Caco-2 (cell line): ENCODE data around the gene MYL4. TPM values are rescaled to one million over a fixed set of nuclear protein-coding genes. Genes with fewer than 3 reads are reported as not detected.
A peak's percentile ranks its signal among the peaks of the same experiment; 100 is the strongest.

Experiments used
- BruUV-seq: library from RNA; stranded (reverse); fragments of 400-500 nt; replicated peaks from 2 replicates; lab custom pipeline; 2021; lab: Mats Ljungman, UMichigan
- CTCF ChIA-PET: fragments of 300-600 bp; sonication (Branson Sonifier 250); formaldehyde crosslinking; loops from one replicate; lab custom pipeline; 2022; ENCODE audit warnings: antibody characterized with exemption; lab: Charles Lee
- POLR2A ChIA-PET: fragments of 300-600 bp; sonication (Branson Sonifier 250); formaldehyde crosslinking; loops from one replicate; lab custom pipeline; 2022; ENCODE audit warnings: antibody characterized with exemption; lab: Charles Lee
- DNase-seq, 2 experiments: peaks; one replicate each; pipeline versions ENCODE4 v3.0.0 to v3.0.0-alpha.2; 2020 to 2022
- H3K27me3 ChIP-seq: replicated peaks from 2 replicates; pipeline ENCODE4 v1.6.0; 2011; ENCODE audit warnings: low read length; ENCODE audit not compliant: control insufficient read depth, insufficient read depth
- H3K36me3 ChIP-seq: 2 replicates; pipeline ENCODE4 v1.5.1; 2011; ENCODE audit warnings: low read length; ENCODE audit not compliant: control insufficient read depth, insufficient read depth
- H3K4me1 ChIP-seq: fragments of 250-450 bp; sonication (Bioruptor Pico); 2 replicates; pipeline ENCODE4 v1.5.1; 2020; ENCODE audit warnings: mild to moderate bottlenecking
- H3K4me3 ChIP-seq: 2 replicates; pipeline ENCODE4 v1.5.1; 2011; ENCODE audit warnings: low read depth, mild to moderate bottlenecking, control low read depth, low read length
- H3K9me3 ChIP-seq: fragments of 250-450 bp; sonication (Bioruptor Pico); 2 replicates; pipeline ENCODE4 v1.5.1; 2020; ENCODE audit warnings: mild to moderate bottlenecking, moderate library complexity
- H3K27ac Mint-ChIP-seq: one replicate; pipeline ENCODE4 v1.8.0; 2022; ENCODE audit warnings: mixed read lengths; ENCODE audit not compliant: unreplicated experiment
- H3K27me3 Mint-ChIP-seq: one replicate; pipeline ENCODE4 v1.8.0; 2022; ENCODE audit warnings: mixed read lengths; ENCODE audit not compliant: insufficient read depth, unreplicated experiment
- H3K36me3 Mint-ChIP-seq: one replicate; pipeline ENCODE4 v1.8.0; 2022; ENCODE audit warnings: mild to moderate bottlenecking, mixed read lengths; ENCODE audit not compliant: insufficient read depth, unreplicated experiment
- H3K4me1 Mint-ChIP-seq: one replicate; pipeline ENCODE4 v1.8.0; 2022; ENCODE audit warnings: low read depth, mixed read lengths; ENCODE audit not compliant: unreplicated experiment
- H3K4me3 Mint-ChIP-seq: one replicate; pipeline ENCODE4 v1.8.0; 2022; ENCODE audit warnings: mild to moderate bottlenecking, moderate library complexity, mixed read lengths; ENCODE audit not compliant: unreplicated experiment
- H3K9me3 Mint-ChIP-seq: one replicate; pipeline ENCODE4 v1.8.0; 2022; ENCODE audit warnings: mixed read lengths; ENCODE audit not compliant: unreplicated experiment
- intact Hi-C: fragments of 100-400 bp; cut with micrococcal nuclease; formaldehyde crosslinking; loops from one replicate; pipeline ENCODE4 v1.10.0; 2022; ENCODE audit not compliant: unreplicated experiment
- total RNA-seq: library from RNA; stranded (reverse); gene quantifications from 2 replicates; pipeline ENCODE4 v1.2.3, GENCODE V29; 2022
- TF ChIP-seq, protein P1 (sequence below), 2 experiments: fragments of 200-600 bp in 1 of 2; IDR thresholded peaks; 1 replicate in 1 of 2; 2 replicates in 1 of 2; pipeline versions ENCODE4 v1.5.1 to v1.8.0; 2011 to 2022; ENCODE audit warnings: antibody characterized with exemption in 1 of 2, control low read depth in 1 of 2, inconsistent platforms in 1 of 2, low read depth in 1 of 2, low read length in 1 of 2, mild to moderate bottlenecking in 1 of 2, moderate library complexity in 1 of 2; ENCODE audit not compliant: insufficient read depth in 1 of 2, severe bottlenecking in 1 of 2, unreplicated experiment in 1 of 2

Gene MYL4
- total RNA-seq, 1 experiment from 2014 or later: not detected

- H3K27me3 ChIP-seq: no peaks in the 10 kb centered on the region
- Mint-ChIP-seq H3K4me1 (peaks cover 21% of the 10 kb centered on the region), H3K27me3 (no peaks in the 10 kb centered on the region), H3K4me3 (no peak overlapping the region), H3K9me3 (no peaks in the 10 kb centered on the region), H3K36me3 (peaks cover 12% of the 10 kb centered on the region), H3K27ac (no peak overlapping the region)
- no peak overlapping the region for H3K4me3 ChIP-seq
- ChIA-PET CTCF (no interaction called here), POLR2A (no interaction called here)
- TF ChIP-seq, protein P1, sequence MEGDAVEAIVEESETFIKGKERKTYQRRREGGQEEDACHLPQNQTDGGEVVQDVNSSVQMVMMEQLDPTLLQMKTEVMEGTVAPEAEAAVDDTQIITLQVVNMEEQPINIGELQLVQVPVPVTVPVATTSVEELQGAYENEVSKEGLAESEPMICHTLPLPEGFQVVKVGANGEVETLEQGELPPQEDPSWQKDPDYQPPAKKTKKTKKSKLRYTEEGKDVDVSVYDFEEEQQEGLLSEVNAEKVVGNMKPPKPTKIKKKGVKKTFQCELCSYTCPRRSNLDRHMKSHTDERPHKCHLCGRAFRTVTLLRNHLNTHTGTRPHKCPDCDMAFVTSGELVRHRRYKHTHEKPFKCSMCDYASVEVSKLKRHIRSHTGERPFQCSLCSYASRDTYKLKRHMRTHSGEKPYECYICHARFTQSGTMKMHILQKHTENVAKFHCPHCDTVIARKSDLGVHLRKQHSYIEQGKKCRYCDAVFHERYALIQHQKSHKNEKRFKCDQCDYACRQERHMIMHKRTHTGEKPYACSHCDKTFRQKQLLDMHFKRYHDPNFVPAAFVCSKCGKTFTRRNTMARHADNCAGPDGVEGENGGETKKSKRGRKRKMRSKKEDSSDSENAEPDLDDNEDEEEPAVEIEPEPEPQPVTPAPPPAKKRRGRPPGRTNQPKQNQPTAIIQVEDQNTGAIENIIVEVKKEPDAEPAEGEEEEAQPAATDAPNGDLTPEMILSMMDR (IDR thresholded peaks at IDR 0.05; ENCODE audit: insufficient read depth in 1 of 2, low read depth in 1 of 2, low read length in 1 of 2, severe bottlenecking in 1 of 2, unreplicated experiment in 1 of 2): no peak
- intact Hi-C loops: no loop called here
- H3K36me3 ChIP-seq: no peaks in the 10 kb centered on the region
- no peak for DNase-seq
- no TSS peak for BruUV-seq
- no peaks in the 10 kb centered on the region for H3K9me3 ChIP-seq
- peaks cover 11% of the 10 kb centered on the region; the same call in 1 of the 2 replicates for H3K4me1 ChIP-seq
Measured at GRCh38 chr17:47184681-47185080, 24.5 kb upstream of the MYL4 start.

DNA sequence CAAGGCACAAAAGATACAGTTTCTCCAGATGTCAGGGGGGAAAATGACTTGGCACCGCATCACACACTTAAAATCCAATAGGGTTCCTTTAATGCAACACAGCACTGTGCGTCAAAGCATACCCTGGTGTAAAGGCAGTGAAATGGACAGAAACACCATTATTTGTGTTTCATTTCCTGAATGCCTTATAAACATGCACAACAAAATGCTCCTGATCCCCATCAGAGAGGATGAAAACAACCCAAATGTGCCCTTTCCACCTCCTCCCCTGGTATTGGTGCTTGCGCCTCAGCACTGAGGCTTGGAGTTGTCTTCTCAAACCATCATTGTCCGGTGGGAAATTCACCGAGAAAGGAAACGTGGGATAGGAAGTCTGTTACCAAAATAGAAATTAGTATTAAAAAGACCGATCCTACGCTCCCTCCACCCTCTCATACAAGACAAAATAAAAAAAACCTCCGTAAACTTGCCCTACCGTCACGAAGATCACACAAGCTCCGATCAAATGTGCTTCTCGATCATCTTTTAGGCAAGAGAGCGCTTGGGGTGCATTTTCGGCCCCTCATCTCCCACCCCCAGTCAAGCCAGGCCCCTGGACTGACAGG lies 20.8 kb upstream of the MYL4 start:
- no peak for DNase-seq
- H3K9me3 ChIP-seq: no peaks in the 10 kb centered on the region
- Mint-ChIP-seq H3K27me3 (no peaks in the 10 kb centered on the region), H3K4me3 (peak overlapping the region; percentile 99), H3K36me3 (peaks cover 5% of the 10 kb centered on the region), H3K27ac (peak overlapping the region; percentile 96), H3K4me1 (peaks cover 27% of the 10 kb centered on the region), H3K9me3 (peaks cover 3% of the 10 kb centered on the region)
- ChIA-PET CTCF (no interaction called here), POLR2A (no interaction called here)
- H3K36me3 ChIP-seq: no peaks in the 10 kb centered on the region
- H3K4me3 ChIP-seq: peak overlapping the region; percentile 79
- BruUV-seq: TSS peak; percentile 60
- intact Hi-C loops: no loop called here
- TF ChIP-seq, protein P1 (IDR thresholded peaks at IDR 0.05; ENCODE audit: insufficient read depth in 1 of 2, low read depth in 1 of 2, low read length in 1 of 2, severe bottlenecking in 1 of 2, unreplicated experiment in 1 of 2): no peak
- H3K4me1 ChIP-seq: peaks cover 5% of the 10 kb centered on the region
- no peaks in the 10 kb centered on the region for H3K27me3 ChIP-seq

GRCh38 chr17:47188876-47189731 lies 20.0 kb upstream of the MYL4 start, which contains the start of gene CDC27:
TSS of gene CDC27 (minus strand) at chr17:47189295. CDS start at chr17:47189172, 123 bp downstream.
- Histone ChIP-seq H3K9me3 (no peaks in the 10 kb centered on the region), H3K4me1 (peaks cover 12% of the 10 kb centered on the region), H3K36me3 (no peaks in the 10 kb centered on the region), H3K4me3 (peak within 1 kb of the TSS; percentile 79), H3K27me3 (no peaks in the 10 kb centered on the region)
- peaks cover 10% of the 10 kb centered on the region for H3K9me3 Mint-ChIP-seq
- H3K4me1 Mint-ChIP-seq: peaks cover 35% of the 10 kb centered on the region
- DNase-seq: peak; percentile 98 to 100
- POLR2A ChIA-PET: interaction anchor here (0.9 to 1.0 kb wide), 3 partner anchors 9 to 134 kb away, joined by 3 to 6 read pairs (median 6); partner anchors contain the start of gene EFCAB13
- H3K27ac Mint-ChIP-seq: peak within 1 kb of the TSS; percentile 96
- peaks cover 5% of the 10 kb centered on the region for H3K36me3 Mint-ChIP-seq
- TF ChIP-seq, protein P1 (IDR thresholded peaks at IDR 0.05; ENCODE audit: insufficient read depth in 1 of 2, low read depth in 1 of 2, low read length in 1 of 2, severe bottlenecking in 1 of 2, unreplicated experiment in 1 of 2): no peak
- BruUV-seq: no TSS peak
- no peaks in the 10 kb centered on the region for H3K27me3 Mint-ChIP-seq
- intact Hi-C loops: no loop called here
- peak within 1 kb of the TSS; percentile 99 for H3K4me3 Mint-ChIP-seq
- CTCF ChIA-PET: interaction anchor here (0.6 to 1.0 kb wide), 4 partner anchors 9 to 511 kb away, joined by 4 to 7 read pairs (median 5); no protein-coding TSS in a partner anchor
